Activated naive CD8-positive, alpha-beta T cell treated with anti-CD3 and anti-CD28 coated beads, Interleukin-2, amount 50 U/mL, for 24 hours (primary cell): ENCODE measurements around the gene PPP1R10.
"Not testable (repeated sequence)": the region's sequence is repeated elsewhere in the genome, so short reads cannot be mapped to it uniquely, and the experiment has no call there.

ENCODE experiments used
- ATAC-seq: fragments of 150-1000 bp; cut with Tn5 transposase; one replicate; pipeline ENCODE4 v1.10.0; 2021
- DNase-seq: peaks from one replicate; pipeline ENCODE4 v3.0.0; 2021
- H3K27ac Mint-ChIP-seq: one replicate; pipeline ENCODE4 v1.8.0; 2021; ENCODE audit warnings: mild to moderate bottlenecking, mixed read lengths
- H3K27me3 Mint-ChIP-seq: one replicate; pipeline ENCODE4 v1.8.0; 2021; ENCODE audit warnings: mixed read lengths
- H3K36me3 Mint-ChIP-seq: one replicate; pipeline ENCODE4 v1.8.0; 2021; ENCODE audit warnings: low read depth, mixed read lengths
- H3K4me1 Mint-ChIP-seq: one replicate; pipeline ENCODE4 v1.8.0; 2021; ENCODE audit warnings: mixed read lengths
- H3K4me3 Mint-ChIP-seq: one replicate; pipeline ENCODE4 v1.8.0; 2021; ENCODE audit warnings: mild to moderate bottlenecking, moderate library complexity, mixed read lengths
- H3K9me3 Mint-ChIP-seq: one replicate; pipeline ENCODE4 v1.8.0; 2021; ENCODE audit warnings: mixed read lengths

Gene PPP1R10

DNA sequence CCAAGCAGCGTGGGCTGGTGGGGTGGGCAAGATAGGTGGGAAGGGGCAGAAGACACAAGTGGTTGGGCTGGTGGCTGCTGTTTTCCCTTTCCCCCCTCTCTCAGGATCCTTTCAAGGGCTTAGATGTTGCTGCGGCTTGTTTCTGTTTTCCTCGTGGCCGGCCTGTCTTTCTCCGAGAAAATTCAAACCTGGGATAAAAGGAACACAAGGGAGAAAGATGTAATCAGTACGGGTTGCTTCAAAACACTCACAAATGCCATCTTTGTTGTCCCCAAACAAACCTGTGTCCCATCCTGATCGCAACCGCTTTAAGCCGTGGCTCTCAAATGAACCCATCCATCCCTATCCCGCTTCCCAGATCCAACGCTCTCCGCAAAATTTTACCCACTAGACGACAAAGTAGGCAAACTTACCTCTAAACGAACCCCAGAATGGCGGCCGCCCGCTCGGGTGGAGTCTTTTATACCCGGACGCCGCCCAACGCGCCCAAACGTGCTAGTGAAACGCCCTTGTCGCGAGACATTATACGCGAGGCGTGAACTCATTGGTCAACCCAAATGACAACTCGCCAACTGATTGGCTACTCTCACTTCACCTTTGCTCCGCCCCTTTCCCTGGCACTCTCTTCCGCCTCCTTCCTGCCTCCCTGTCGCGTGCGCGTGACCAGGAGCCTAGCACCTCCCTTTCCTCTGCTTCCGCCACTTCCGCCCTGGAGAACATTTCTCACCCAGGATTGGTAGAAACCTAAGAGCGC, at the start of gene PPP1R10:
Gene PPP1R10, minus strand, starts transcription at position 433 of the 754 bp plus-strand sequence. CDS start 7,299 bp downstream, outside the sequence.
- Mint-ChIP-seq H3K4me3 (peak within 1 kb of the TSS; percentile 98), H3K36me3 (peaks cover 75% of the 10 kb centered on the region), H3K27me3 (peaks cover 4% of the 10 kb centered on the region), H3K27ac (peak within 1 kb of the TSS; percentile 99), H3K9me3 (no peaks in the 10 kb centered on the region), H3K4me1 (peaks cover 57% of the 10 kb centered on the region)
- peak; percentile 83 for ATAC-seq
- DNase-seq, result peak; percentile 96

GRCh38 chr6:30666300-30666699, 49.3 kb upstream of the PPP1R10 start:
- Mint-ChIP-seq H3K27ac (peak overlapping the region; percentile 67), H3K36me3 (peaks cover 52% of the 10 kb centered on the region)

DNA sequence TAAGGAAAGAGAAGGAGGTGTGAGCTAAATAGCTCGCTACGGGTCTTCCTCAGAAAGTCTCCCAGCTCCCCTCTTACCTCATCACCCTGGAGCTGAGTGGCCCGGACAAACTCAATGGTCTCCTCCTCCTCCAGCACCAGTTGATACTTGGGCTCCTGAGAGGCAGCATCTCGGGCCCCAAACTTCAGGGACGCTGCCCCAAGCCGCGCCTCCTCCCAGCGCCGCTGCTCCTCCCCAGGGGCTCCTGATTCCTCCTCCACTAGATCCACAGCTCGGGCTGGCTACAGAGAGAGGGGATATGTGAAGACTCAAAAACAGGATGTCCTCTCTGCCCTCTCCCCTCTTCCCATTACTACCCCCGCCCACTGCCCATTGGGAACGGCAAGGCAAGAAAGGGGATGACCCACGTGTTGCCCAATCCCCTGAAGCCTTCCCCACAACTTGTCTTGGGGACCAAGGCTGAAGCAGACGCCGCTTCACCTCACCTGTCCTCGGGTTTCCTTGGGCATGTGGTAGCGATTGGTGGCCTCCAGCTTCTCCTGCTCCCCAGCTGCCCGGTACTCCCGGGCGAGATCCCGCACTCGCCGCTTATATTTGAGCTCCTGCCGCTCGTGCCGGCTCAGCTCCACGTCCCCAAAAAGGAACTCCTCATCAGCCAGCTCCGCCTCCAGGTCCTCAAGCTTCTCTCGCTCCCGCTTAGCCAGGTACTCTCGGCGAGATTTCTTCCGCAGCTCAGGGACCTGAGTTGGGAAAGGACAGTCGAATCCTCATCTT, 48.1 kb upstream of the PPP1R10 start:
- Mint-ChIP-seq H3K9me3 (no peaks in the 10 kb centered on the region), H3K27ac (no peak overlapping the region), H3K27me3 (no peaks in the 10 kb centered on the region), H3K4me1 (peaks cover 16% of the 10 kb centered on the region), H3K4me3 (no peak overlapping the region), H3K36me3 (peaks cover 48% of the 10 kb centered on the region)
- ATAC-seq, result no peak
- DNase-seq, result no peak

More at GRCh38 chr6:30666300-30666699, 49.3 kb upstream of the PPP1R10 start:
- H3K27me3 Mint-ChIP-seq, H3K4me3 Mint-ChIP-seq, H3K9me3 Mint-ChIP-seq: not testable (repeated sequence)
- DNase-seq (peak; percentile 72), ATAC-seq (peak; percentile 95)
- H3K4me1 Mint-ChIP-seq, result peaks cover 22% of the 10 kb centered on the region

GRCh38 chr6:30657922-30658321, 40.9 kb upstream of the PPP1R10 start:
- DNase-seq, H3K9me3 Mint-ChIP-seq, ATAC-seq, H3K4me1 Mint-ChIP-seq, H3K27me3 Mint-ChIP-seq, H3K4me3 Mint-ChIP-seq, H3K27ac Mint-ChIP-seq: not testable (repeated sequence)
- peaks cover 56% of the 10 kb centered on the region for H3K36me3 Mint-ChIP-seq

DNA sequence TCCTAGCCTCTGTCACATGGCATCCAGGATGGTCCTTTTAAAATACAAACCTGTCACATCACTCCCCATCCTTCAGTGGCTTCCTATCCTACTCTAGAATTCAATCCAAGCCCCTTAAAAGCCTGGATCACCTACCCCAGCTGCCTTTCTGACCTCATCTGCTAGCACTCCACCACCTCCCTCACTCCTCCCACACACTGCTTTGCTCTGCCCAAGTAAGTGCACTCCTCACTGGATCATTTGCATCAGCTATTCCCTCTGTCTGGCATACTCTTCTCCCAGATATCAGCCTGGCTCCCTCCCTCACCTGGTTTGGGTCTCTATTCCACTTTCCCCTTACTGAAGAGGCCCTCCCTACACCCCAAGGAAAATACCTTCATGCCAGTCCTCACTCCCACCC, 40.4 kb upstream of the PPP1R10 start:
- no peaks in the 10 kb centered on the region for H3K9me3 Mint-ChIP-seq
- no peak overlapping the region for H3K4me3 Mint-ChIP-seq
- ATAC-seq, result no peak
- DNase-seq, result no peak
- H3K27ac Mint-ChIP-seq, result peak overlapping the region; percentile 39
- H3K36me3 Mint-ChIP-seq, result peaks cover 53% of the 10 kb centered on the region
- no peaks in the 10 kb centered on the region for H3K4me1 Mint-ChIP-seq
- no peaks in the 10 kb centered on the region for H3K27me3 Mint-ChIP-seq

DNA sequence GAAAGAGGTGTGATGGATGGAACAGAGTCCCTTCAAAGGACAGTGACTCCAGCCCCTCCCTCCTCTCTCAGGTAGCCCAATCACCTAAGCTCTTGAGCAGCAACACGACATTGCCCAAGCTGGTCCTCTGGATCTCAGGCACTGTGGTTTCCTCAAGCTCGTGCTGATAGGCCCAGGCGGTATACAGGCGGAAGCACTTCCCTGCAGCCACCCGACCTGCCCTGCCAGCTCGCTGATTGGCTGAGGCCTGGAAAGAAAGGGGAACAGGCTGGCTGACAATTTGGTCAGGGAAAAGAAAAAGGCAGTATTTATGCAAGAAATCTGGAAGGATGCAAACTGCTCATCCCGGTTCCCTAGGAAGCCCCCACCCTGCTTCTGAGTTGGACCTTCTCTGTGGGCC, 39.5 kb upstream of the PPP1R10 start:
- DNase-seq, result no peak
- no peak for ATAC-seq
- Mint-ChIP-seq H3K36me3 (peaks cover 50% of the 10 kb centered on the region), H3K27ac (no peak overlapping the region), H3K4me3 (no peak overlapping the region), H3K9me3 (no peaks in the 10 kb centered on the region), H3K27me3 (no peaks in the 10 kb centered on the region), H3K4me1 (no peaks in the 10 kb centered on the region)

DNA sequence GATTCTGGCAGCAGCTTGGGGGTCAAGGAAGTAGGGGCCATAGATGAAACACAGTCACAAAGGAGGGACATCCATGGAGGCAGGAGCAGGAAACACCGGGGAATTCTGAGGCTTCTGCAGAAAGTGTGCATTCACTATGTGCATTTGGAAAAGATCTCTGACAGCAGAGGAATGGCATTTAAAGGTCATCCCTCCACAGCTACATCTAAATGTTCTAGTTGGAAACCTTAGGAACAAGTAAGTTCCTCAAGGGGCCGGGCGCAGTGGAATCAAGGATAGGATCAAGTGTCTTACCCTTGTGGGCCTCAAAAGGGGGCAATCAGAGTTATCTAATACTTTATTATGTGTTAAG, 38.7 kb upstream of the PPP1R10 start:
- no peak overlapping the region for H3K4me3 Mint-ChIP-seq
- ATAC-seq (no peak), DNase-seq (no peak)
- H3K27ac Mint-ChIP-seq, result peak overlapping the region; percentile 17
- no peaks in the 10 kb centered on the region for H3K27me3 Mint-ChIP-seq
- peaks cover 2% of the 10 kb centered on the region for H3K4me1 Mint-ChIP-seq
- H3K36me3 Mint-ChIP-seq, result peaks cover 52% of the 10 kb centered on the region
- H3K9me3 Mint-ChIP-seq, result no peaks in the 10 kb centered on the region

DNA sequence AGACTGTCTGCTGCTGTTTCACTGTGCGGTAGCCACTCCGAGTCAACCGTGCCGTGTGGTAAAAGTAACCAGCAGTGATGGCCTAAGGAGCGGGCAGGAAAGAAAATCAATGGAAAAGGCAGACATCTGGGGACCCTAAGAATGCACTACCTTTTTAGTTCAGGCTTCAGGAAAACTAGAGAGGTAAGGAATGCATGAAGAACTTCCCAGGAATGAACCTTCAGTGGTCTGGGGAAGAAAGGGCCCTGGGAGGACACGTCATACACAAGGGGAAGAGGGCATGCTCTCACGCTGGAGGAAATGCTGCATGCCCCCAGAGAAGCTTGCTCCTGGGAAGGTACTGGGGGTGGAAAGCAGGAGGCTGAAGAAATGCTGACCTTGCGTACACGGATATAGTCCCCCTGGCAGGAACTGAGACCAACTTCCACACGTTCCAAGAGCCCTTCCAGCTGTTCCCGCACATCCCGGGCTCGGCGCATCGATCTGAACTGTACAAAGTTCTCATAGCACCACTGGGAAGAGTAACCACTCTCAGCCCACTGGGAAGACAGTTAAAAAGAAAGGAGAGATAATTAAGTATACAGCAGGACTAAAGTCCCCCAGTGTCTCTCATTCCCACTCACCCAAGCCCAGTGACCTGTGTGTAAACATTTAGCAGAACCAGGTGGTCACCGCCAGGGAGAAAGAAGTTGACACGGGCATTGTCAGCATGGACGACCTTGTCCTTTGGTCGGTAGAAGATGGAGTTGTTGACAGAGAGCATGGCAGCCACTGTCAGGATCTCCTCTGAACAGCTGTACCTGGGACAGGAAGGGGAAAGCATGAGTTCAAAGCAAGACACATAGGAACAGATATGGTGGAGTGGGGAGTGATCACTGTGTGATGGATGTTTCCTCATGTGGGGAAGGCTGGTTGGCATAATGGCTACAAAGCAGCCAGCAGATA, 38.0 kb upstream of the PPP1R10 start:
- Mint-ChIP-seq H3K27me3 (no peaks in the 10 kb centered on the region), H3K4me1 (peaks cover 2% of the 10 kb centered on the region), H3K36me3 (peaks cover 50% of the 10 kb centered on the region), H3K27ac (peak overlapping the region; percentile 17), H3K4me3 (no peak overlapping the region), H3K9me3 (no peaks in the 10 kb centered on the region)
- DNase-seq, result no peak
- no peak for ATAC-seq

GRCh38 chr6:30651143-30651542, 34.1 kb upstream of the PPP1R10 start:
- no peaks in the 10 kb centered on the region for H3K9me3 Mint-ChIP-seq
- ATAC-seq (no peak), DNase-seq (no peak)
- peaks cover 28% of the 10 kb centered on the region for H3K36me3 Mint-ChIP-seq
- no peak overlapping the region for H3K27ac Mint-ChIP-seq
- peaks cover 20% of the 10 kb centered on the region for H3K4me1 Mint-ChIP-seq
- no peak overlapping the region for H3K4me3 Mint-ChIP-seq
- no peaks in the 10 kb centered on the region for H3K27me3 Mint-ChIP-seq

GRCh38 chr6:30647242-30648116, 30.4 kb upstream of the PPP1R10 start:
- H3K4me1 Mint-ChIP-seq, result peaks cover 26% of the 10 kb centered on the region
- peaks cover 20% of the 10 kb centered on the region for H3K36me3 Mint-ChIP-seq
- H3K27me3 Mint-ChIP-seq, result no peaks in the 10 kb centered on the region
- peak; percentile 77 for ATAC-seq
- H3K4me3 Mint-ChIP-seq, result peak overlapping the region; percentile 83
- no peaks in the 10 kb centered on the region for H3K9me3 Mint-ChIP-seq
- peak; percentile 78 for DNase-seq
- peak overlapping the region; percentile 78 for H3K27ac Mint-ChIP-seq

- H3K9me3 Mint-ChIP-seq, result no peaks in the 10 kb centered on the region
- ATAC-seq (peak; percentile 81), DNase-seq (peak; percentile 93)
- no peaks in the 10 kb centered on the region for H3K27me3 Mint-ChIP-seq
- peaks cover 29% of the 10 kb centered on the region for H3K4me1 Mint-ChIP-seq
- peak within 1 kb of the TSS; percentile 78 for H3K27ac Mint-ChIP-seq
- peaks cover 14% of the 10 kb centered on the region for H3K36me3 Mint-ChIP-seq
- peak within 1 kb of the TSS; percentile 83 for H3K4me3 Mint-ChIP-seq
Measured at GRCh38 chr6:30646450-30647241, 29.6 kb upstream of the PPP1R10 start, which contains the start of gene C6orf136. Gene C6orf136, plus strand, starts transcription at chr6:30647133. Its CDS starts 99 bp downstream, at chr6:30647232.

DNA sequence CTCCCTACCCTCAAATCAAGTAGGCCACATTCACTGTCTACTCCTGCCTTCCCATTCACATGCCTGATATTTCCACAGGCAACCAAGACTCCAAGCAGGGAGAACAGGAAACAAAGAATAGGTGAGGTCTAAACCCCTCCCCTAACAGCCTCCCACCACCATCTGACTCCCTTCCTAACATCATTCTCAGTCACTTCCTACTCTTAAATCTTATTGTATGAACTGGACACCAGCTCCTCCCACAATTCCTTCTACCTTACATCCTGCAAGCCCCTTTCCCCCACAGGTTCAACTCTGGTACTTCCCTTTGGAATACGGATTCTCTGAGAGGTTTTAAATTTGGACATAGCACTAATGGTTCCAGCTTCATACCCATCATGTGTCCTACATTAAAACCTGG, 28.9 kb upstream of the PPP1R10 start:
- ATAC-seq (no peak), DNase-seq (no peak)
- peak overlapping the region; percentile 83 for H3K4me3 Mint-ChIP-seq
- peaks cover 11% of the 10 kb centered on the region for H3K36me3 Mint-ChIP-seq
- H3K27ac Mint-ChIP-seq, result peak overlapping the region; percentile 78
- H3K9me3 Mint-ChIP-seq, result no peaks in the 10 kb centered on the region
- no peaks in the 10 kb centered on the region for H3K27me3 Mint-ChIP-seq
- peaks cover 32% of the 10 kb centered on the region for H3K4me1 Mint-ChIP-seq

- Mint-ChIP-seq H3K9me3 (no peaks in the 10 kb centered on the region), H3K27me3 (no peaks in the 10 kb centered on the region), H3K36me3 (peaks cover 8% of the 10 kb centered on the region), H3K4me1 (peaks cover 36% of the 10 kb centered on the region), H3K4me3 (no peak overlapping the region), H3K27ac (no peak overlapping the region)
- ATAC-seq (no peak), DNase-seq (no peak)
Measured at GRCh38 chr6:30644769-30645168, 27.7 kb upstream of the PPP1R10 start.
